Kidney glomerular epithelial cell (primary cell): ENCODE data around the gene MED12L.
A peak's percentile ranks its signal among the peaks of the same experiment; 100 is the strongest.

Experiments
- DNase-seq: peaks from one replicate; lab custom pipeline; 2025; lab: John Stamatoyannopoulos, UW

MED12L gene

DNA sequence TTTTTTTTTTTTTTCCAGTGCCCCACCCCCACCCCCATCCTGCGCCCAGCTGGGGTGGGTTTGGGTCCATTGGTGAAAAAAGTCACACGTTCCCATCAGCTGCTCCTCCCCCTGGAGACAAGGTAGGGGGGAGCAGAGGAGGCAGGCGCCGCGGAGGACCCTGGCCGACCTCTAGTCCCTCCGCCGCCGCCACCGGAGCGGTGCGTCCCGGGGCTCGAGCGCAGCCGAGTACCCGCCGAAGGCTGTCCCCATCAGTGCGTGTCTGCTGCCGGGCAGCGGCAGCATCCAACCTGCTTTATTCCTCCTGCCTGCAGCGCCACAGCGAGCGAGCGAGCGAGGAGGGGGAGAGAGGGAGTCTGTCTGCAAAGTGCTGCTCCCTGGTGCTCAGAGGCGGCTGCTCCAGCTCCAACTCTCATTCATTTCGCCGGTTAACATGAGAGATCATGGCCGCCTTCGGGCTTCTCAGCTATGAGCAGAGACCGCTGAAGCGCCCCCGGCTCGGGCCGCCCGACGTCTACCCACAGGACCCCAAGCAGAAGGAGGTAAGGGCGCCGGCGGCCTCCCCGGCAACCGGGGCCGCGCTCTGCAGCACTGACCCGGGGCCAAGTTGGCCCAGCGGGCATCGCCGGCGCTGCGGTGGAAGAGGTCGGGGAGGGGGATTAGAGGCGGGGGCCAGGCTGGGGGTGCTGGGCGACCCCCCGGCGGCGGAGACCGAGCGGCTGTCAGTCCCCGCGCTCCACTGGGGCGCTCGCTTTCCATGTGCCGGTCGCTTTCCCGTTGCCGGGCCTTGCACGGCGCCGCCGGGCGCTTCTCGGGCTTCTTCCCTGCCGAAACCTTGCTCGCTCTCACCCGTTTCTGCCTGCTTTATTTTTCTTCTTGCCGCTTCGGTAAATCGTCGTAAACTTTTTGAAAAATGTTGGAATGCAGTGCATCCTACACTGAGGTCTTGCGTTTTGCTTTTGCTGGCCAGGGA is 1.3 kb downstream of the MED12L start:
- DNase-seq: peak; percentile 90

DNA sequence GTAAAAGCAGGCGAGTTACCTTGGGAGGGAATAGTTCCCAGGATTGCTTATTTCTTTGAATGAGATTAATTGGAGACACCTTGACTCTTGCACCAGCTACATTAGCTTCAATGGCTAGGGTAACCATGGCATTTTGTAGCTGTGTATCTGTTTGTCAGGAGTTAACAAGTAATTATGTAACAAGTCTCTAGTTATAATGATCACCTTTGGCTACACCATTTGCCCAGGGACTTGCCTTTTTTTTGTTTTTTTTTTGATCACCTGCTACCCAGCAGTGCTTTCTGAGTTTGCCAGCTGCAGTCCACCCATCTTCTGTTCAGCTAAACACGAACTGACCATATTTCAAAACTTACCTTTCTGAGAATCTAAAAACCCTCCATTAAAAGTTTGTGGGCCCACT is 2.2 kb downstream of the MED12L start:
- no peak for DNase-seq

- DNase-seq: no peak
These were observed 6.4 kb downstream of the MED12L start for GRCh38 chr3:151091685-151092345.

GRCh38 chr3:151093148-151093547 is 7.7 kb downstream of the MED12L start:
- no peak for DNase-seq

GRCh38 chr3:151093905-151094304 is 8.4 kb downstream of the MED12L start:
- DNase-seq: no peak

- no peak for DNase-seq
These were observed 11.3 kb downstream of the MED12L start for GRCh38 chr3:151096716-151097115.

GRCh38 chr3:151100076-151100475 is 14.6 kb downstream of the MED12L start:
- no peak for DNase-seq

- DNase-seq: no peak
These were observed 16.0 kb downstream of the MED12L start for GRCh38 chr3:151101270-151101969.

DNA sequence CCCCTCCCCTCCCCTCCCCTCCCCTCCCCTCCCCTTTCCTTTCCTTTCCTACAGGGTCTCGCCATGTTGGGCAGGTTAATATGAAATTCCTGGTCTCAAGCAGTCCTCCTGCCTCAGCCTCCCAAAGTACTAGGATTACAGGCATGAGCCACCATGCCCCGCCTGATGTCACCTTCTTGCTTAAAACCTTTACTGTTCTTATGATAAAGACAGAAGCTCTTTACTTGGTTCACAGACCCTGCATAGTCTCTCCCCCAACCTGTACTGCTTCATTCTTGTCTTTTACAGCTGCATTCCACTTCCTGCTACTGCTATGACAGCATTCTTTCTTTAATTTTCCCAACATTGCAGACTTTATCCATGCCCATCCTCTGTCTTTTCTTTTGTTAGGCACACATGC is 20.8 kb downstream of the MED12L start:
- no peak for DNase-seq

DNA sequence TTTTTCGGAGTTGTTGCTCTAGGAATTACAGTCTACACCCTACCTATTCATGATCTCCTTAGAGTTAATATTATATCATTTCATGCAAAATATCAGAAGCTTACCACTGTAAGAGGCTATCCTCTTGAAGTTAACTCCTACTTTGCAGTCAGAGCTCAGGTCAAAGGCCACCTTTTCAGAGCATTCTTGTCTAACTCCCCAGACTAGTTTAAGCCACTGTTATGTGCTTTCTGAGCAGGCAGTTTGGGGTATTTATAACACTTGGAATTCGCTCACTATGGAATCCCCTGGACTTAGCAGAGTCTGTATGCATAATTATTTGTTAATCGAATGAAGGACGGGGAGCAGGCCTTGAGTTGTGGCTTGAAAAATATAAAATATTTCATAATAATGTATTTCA is 21.7 kb downstream of the MED12L start:
- no peak for DNase-seq

DNA sequence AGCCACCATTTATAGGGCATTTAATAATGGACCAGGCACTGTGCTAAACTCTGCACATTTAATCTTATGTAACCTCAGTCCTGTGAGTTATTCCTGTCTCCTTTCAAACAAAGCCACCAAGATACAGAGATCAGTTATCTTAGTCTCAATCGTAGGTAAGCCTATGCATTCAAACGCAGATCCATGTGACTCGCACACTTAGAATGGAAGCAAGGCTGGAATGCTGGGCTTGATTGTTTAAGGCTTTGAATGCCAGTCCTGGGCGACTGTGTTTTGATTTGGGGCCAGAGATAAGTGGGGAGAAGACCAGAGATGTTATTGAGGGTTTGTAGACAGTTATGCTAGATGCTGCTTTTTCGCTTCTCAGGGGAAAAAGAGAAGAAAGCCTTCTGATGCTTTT is 22.2 kb downstream of the MED12L start:
- no peak for DNase-seq

DNA sequence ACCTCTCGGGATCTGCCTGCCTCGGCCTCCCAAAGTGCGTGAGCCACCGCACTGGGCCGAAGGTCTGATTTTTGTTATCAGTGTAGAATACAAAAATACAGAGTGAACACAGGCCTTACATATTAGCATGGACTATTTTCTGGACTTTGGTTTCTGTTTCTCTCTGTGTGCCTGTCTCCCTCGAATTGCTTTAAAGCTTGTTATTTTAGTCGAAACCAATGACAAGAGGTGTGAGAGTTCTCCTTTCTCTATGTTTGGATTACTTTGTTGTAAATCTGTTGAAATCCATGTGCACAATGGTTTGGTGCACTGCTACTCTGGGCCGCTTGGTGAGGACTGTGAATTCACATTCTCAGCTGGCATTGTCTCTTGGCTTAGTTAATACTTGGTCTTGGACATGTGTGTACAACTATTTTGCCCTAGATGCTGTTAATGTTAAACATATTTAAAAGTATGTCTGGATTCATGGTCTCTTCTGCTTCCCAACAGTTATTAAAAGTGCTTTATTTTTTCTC is 23.9 kb downstream of the MED12L start:
- DNase-seq: no peak

- no peak for DNase-seq
These were observed 27.3 kb downstream of the MED12L start for GRCh38 chr3:151112731-151113130.

- no peak for DNase-seq
These were observed 27.9 kb downstream of the MED12L start for GRCh38 chr3:151113343-151113742.

GRCh38 chr3:151117047-151117446 is 31.6 kb downstream of the MED12L start:
- no peak for DNase-seq

- no peak for DNase-seq
These were observed 33.7 kb downstream of the MED12L start for GRCh38 chr3:151119188-151119587.

GRCh38 chr3:151120409-151120808 is 34.9 kb downstream of the MED12L start:
- DNase-seq: no peak

GRCh38 chr3:151121016-151121415 is 35.6 kb downstream of the MED12L start:
- DNase-seq: no peak

GRCh38 chr3:151123827-151124226 is 38.4 kb downstream of the MED12L start:
- no peak for DNase-seq

DNA sequence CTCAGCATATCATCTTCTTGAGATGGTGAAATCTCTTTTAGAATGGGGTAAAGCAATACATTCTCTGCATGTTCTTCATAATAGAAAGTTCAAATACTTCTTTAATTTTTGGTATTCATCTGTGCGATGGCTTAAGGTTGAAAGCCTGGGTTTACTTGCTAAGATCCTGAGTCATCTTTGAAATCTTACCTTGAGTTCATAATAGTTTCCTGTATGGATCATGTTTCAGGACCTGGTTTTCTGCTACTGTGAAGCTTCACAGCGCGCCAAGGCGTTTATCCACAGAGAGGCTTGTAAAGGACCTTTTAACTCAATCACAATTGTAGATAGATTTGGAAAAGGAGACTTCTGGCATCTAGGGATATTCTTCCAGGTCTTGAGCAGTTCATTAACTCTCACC is 39.0 kb downstream of the MED12L start:
- no peak for DNase-seq

GRCh38 chr3:151130428-151130827 is 45.0 kb downstream of the MED12L start:
- no peak for DNase-seq

- DNase-seq: no peak
These were observed 47.7 kb downstream of the MED12L start for GRCh38 chr3:151133175-151133574.
